ENCODE measurements around the gene PIGU.
A peak's percentile ranks its signal among the peaks of the same experiment; 100 is the strongest.
"Not testable (repeated sequence)": the region's sequence is repeated elsewhere in the genome, so short reads cannot be mapped to it uniquely, and the experiment has no call there.

The PIGU gene

DNA sequence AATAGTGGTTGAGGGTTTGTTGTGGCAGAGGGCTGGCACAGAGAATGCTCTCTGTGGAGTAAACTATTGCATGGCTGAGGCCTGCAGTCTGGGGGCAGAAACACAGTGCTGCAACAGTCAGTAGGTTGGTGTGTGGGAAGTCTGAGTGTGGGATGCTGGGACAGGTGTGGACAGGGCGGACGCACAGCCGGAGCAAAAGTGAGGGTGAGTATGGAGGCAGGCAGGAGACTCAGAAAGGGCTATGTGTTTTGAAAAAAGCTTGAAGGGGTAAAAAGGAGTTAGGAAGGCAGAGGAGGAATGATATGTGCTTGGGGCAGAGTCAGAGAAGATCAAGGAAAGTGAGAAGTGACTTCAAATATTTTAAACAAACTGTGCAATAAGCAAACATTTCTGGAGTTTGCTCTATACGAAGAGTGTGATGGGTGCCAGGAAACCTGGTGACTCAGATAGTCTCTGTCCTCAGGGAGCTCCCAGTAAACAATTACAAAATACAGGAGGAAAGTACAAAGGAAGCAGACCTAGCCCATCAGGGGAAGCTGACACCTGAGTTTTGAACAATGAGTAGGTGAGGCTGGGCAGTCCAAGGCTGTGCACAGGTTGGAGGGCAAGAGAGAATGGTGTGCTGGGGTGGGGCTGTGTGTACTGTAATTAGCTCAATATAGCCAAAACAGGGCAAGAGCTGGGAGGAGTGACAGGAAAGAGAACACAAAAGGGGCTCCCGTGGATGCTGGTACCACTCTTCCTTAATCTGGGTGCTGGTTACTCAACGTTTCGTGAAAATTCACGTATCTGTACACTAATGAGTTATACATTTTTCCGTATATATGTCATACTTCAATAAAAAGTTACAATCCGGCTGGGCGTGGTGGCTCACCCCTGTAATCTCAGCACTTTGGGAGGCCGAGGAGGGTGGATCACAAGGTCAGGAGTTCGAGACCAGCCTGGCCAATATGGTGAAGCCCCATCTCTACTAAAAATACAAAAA, 55.2 kb downstream of the PIGU start:
- no peak for DNase-seq

DNA sequence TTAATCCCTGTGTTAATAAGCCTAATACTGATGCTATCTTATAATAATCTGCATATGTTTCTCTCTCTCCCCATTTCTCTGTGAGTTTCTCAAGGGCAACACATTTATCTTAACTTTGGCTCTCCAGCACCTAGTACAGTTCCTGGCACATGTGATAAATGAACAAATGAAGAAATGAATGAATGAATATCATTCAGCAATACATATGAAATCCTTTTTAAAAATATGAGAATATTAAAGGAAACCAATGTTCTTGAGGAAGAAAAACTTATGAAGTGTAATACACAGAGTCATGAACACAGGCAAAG, 55.9 kb downstream of the PIGU start:
- DNase-seq: no peak

DNA sequence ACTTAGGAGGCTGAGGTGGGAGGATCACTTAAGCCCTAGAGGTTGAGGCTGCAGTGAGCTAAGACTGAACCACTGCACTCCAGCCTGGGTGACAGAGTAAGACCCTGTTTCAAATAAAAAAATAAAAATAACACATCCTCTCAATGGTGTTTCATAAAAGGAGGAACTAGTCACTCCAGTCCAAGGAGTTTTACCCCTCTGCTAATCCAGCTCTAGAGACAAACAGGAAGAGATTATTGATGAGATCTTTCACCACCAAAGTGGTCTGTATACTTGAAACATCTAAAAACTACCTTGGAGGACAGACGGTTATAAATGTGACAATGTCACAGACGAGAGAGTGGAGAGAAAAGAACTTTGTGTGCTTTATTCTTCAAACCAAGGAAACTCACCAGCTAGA, 58.2 kb downstream of the PIGU start:
- DNase-seq: no peak

DNA sequence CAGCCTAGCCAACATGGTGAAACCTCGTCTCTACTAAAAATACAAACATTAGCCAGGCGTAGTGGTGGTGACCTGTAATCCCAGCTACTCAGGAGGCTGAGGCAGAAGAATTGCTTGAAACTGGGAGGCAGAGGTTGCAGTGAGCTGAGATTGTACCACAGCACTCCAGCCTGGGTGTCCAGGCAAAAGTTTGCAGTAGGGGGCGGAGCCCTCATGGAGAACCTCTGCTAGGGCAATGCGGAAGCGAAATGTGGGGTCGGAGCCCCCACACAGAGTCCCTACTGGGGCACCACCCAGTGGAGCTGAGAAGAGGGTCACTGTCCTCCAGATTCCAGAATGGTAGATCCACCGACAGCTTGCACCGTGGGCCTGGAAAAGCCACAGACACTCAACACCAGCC, 60.0 kb downstream of the PIGU start:
- DNase-seq: not testable (repeated sequence)

DNA sequence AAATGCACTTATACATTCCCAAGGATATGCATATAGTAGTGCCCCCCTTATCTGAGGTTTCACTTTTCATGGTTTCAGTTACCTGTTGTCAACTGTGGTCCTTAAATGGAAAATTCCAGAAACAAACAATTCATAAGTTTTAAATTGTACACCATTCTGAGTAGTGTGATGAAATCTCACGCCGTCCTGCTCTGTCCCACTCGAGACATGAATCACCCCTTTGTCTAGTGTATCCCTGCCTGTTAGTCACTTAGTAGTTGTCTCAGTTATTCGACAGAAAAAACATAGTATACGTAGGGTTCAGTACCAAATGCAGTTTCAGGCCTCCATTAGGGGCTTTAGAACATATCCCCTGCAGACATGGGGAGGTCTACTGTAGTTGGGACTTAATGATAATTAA, 61.4 kb downstream of the PIGU start:
- DNase-seq: peak in 2 of 14 donors; percentile 13 to 70

DNA sequence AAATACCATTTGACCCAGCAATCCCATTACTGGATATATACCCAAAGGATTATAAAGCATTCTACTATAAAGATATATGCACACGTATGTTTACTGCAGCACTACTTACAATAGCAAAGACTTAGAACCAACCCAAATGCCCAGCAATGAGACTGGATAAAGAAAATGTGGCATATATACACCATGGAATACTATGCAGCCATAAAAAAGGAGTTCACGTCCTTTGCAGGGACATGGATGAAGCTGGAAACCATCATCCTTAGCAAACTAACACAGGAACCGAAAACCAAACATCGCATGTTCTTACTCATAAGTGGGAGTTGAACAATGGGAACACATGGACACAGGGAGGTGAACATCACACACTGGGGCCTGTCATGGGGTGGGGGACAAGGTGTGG, 64.9 kb downstream of the PIGU start:
- DNase-seq: not testable (repeated sequence)

DNA sequence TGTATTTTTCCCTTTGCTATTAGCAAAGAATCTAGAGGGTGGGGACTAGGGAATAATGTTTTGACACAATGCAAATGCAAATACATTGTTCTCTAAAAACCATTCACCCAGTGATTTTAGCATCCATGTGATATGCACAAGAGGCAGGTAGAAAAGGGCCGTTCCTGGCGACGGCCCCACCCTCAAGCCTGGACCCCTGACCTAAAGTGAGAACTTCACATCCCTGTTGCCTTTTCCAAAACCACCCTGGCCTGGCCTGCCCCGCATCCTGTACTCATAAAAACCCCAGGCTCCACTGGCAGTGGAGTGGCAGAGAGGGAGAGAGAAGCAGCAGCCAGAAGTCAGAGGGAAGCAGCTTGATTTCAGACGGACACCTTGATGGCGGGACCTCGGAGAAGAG, 69.8 kb downstream of the PIGU start:
- DNase-seq: no peak

DNA sequence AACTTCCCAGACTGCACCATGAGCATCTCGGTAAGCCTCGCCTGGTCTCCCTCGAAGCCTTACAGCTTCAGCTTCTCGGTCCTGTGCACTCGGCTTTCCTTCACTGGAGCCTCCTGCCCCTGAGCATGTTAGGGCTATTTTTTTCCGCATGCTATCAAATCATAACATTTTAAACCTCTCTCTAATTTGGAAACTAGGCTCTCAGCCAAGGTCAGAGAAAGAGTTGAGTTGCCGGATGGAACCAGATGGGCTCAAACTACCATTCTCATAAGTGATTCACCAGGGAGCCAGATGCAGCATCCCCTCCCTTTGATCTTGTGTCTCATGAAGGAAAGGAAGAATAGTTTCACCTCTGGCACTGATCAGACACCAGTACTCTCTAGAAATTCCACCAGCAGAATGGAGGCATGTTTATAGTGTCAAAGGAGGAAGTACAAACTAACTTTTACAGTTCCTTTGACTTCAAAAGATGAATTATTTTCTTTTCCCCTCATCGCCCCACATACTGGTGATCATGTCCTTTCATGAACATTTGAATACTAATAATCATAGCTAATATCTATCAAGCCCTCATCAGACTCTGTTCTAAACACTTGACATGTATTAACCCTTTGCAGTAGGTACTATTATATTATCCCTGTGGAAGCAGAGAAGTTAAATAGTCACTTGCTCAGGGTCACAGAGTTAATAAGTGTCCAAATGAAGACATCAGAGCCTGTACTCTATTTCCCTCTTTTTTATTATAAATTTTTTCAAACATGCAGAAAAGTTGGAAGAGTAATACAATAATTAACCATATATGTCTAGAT, 71.7 kb downstream of the PIGU start:
- DNase-seq: no peak

DNA sequence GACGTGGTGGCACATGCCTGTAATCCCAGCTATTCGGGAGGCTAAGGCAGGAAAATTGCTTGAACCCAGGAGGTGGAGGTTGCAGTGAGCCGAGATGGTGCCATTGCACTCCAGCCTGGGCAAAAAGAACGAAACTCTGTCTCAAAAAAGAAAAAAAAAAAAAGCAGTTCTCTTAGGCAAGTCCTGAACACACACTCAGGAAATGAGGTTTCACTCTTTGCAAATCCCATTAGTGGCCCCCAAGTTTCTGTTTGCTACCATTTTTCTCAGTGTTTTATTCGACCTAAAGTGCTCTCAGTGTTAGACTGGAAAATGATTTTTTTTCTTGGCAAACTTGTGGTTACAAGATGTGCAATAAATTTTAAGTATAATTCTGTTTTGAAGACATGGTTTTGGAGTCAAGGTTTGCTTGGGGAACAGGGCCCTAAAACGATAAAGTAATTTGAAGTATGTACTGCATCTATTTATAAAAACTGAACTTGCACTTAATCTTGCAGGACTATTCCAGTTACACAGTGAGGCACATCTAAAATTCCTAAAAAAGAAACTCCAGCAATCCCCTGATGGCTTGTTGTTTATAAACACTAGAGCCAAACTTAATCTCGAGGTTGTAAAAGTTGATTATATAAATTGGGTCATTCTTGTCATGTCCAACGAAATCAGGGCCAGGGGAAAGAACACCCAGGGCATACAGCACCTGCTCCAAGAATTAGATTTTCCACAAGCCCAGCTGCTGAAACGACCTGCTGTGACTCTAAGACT, 75.8 kb downstream of the PIGU start:
- DNase-seq: no peak

DNA sequence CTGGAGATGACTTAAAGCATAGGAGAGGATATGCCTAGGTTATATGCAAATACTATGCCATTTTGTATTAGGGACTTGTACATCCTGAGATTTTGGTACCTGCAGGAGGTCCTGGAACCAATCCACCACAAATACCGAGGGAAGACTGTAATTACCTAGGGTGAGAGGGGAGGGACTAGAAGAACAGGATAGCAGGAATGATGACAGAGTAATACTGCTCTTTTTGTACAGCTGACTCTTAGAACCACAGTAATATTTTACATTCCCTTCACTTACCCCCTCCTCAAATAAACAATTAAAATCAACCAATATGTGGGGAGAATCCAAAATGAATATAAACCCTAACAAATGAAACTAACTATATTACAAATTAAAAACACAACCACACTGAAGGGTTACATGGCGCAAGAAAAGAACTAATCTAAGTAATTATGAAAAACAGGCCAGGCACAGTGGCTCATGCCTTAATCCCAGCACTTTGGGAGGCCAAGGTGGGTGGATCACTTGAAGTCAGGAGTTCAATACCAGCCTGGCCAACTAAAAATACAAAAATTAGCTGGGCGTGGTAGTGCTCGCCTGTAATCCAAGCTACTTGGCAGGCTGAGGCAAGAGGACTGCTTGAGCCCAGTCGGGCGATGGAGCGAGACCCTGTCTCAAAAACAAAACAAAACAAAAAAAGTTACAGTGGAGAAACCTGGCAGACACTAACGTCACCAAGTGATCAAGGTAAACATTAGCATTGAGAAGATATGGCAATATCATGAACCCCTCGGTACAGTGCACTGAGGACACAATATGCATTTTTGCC, 81.3 kb downstream of the PIGU start:
- DNase-seq: no peak

DNA sequence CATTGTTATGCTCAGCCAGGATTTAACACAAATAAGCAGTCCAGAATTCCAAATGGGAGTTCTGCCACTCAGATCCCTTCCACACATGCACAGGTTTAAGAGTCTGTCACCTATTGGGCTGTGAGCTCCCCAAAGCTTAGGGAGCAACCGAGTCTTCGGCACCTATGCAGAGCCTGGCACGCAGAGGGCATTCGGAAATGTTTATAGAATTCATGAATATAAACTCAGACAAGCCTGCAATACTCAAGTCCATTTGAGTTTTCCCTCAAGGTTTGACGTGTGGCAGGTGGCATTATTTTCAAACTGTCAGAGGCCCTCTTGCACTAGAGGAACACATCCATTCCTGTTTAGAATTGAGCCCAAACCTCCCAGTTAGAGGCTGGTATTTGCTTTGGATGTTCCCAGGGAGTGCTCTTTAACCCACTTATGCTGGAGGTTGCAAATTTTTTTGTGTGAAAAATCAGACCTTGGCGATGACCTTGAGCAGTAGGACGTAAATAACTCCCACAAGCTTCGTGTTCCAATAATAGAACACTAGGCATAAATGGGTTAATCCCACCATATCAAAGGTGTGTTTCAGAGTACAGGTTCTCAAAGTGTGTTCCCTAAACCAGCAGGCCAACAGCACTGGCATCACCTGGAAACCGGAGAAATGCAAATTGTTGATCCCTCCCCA, 90.3 kb downstream of the PIGU start:
- DNase-seq: no peak

DNA sequence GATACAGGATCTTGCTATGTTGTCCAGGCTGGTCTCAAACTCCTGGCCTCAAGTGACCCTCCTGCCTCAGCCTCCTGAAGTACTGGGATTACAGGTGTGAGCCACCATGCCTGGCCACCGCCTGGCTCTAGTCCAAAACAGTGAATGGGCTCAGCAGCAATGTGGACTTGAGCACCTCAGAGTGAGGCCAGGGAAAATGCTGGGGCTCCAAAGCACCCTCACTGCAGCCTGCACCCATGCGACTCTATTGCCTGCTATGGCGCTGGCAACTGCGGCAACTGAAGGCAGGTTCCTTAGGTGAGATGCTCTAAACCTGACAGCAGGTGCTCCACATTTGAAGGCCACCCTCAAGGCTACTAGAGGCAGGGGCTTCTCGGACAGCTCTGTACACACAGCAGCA, 91.9 kb downstream of the PIGU start:
- DNase-seq: no peak

DNA sequence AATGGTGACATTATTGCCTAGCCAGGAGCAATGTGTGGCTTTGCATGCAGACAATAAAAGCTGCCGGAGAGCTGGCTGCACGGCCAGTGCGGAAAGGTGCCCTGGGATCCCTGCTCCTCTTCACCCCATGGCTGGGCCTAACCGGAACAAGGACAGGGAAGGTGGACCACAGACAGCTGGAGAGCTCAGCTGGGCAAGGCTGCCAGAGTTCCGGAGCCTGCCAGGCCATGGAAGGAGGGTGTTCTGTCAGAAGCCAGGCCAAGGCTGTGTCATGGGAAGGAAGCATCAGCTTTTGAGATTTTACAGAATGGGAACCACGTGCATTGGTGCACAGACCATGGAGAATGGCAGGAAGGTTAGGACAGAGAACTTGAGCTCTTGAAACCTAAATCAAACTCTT, 93.3 kb downstream of the PIGU start:
- peak in 1 of 14 donors; percentile 21 for DNase-seq

DNA sequence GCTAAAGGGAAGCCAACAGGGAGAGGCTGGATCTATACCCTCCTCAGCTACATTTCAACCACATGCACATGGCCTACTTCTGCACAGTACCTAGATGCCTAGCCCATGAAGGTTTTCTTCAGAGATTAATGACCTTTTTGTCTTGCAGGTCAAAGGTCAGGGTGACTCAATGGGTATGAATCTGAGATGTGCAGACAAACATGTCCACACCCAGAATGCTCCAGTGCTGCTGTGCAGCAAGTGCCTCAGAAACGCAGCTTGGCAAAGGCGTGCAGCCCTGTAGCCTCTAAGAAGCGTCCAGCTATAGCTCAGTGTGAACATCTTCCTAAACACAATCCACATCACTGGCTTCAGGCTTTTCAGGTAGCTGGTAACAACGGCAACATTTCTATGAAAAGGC, 94.0 kb downstream of the PIGU start:
- DNase-seq: no peak

DNA sequence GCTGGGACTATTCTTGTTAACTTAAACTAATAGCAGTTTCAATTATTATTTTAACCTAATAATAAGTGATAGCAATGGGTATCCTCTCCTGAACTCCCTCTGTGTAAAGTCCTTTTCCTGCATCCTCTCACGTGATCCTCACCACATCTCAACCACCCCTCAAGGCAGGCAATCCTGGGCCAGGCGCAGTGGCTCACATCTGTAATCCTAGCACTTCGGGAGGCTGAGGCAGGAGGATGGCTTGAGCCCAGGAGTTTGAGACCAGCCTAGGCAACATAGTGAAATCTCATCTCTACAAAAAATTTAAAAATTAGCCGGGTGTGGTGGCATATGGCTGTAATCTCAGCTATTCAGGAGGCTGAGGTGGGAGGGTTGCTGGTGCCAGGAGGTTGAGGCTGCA, 94.7 kb downstream of the PIGU start:
- peak in 1 of 14 donors; percentile 35 for DNase-seq

DNA sequence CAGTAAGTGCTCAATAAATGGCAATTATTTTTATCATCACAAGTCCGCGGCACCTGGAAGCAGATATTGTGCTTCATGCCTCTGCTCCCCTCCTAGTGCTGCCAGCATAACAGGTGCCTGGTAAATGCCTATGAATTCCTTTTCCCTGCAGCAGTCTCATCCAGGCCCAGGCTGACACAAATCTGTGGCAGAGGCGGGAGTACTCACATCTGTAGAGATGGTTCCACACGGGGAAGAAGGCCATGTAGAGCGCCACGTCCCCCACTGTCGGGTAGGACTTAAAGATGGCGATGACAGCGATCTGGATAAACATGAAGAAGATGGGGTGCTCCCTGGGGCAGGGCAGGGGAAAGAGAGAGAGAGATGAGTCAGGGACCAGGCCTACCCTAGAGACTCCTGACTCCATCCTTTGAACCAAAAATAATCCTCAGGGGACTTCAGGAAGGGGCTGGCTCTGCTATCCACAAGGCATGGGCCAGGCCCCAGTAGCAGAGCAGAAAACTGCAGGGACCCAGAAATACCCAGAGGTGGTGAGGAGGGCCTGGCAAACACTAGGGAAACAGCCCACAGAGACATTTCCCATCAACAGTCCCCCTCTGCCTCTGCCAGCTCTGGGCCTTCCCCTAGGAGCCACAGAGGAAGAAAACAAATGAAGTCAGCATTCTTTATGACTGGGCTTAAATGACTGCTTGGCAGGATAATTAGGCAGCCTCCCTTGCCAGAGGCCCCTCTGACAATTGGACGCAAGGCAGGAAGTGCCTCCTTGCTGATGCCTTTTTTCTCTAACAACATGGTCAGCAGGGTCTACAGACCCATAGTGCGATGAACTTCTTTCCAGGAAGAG, 95.3 kb downstream of the PIGU start:
- peak in 9 of 14 donors; percentile 5 to 81 (median 35) for DNase-seq

DNA sequence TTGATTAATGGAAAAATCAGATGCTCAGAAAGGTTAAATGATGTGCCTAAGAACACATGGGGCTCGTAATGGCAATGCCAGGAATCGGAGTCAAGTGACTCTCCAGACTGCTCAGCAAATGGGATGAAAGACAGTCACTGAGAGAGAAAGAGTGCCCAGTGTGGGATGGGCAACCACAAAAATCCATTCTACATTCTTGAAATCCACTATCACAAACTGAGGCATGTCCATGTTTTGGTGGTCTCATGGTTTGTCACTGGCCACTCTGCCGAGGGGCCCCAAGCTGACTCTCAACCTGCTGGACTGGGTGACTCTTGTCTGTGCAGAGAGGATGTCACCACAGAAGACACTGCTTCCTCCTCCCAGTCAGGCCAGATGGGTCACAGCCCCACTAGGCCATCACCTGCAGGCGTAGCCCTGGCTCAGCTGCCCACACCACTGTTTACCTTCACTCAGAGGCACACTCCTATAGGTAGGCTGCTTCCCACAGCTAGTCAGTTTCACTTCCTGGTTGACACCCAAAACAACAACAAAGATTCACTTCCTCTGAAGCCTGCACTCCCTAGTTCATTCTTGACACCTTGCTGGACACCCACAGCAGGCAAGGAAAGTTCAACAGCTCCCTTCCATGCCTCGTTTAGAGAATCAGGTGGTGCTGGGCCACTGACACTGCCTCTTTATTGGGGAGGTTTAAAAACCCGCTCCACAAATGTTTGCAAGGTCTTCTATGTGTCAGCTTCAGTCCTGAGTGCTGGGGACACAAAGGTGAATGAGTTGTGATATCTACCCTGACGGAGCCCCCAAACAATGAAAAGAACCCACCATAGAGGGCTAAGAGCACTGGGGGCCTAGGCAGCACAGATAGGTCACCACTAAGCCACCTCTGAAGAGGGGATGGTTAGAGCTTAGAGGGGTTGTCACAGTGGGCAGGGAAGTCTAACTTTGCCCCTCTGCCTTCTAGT, 96.6 kb downstream of the PIGU start:
- peak in 1 of 14 donors; percentile 16 for DNase-seq

DNA sequence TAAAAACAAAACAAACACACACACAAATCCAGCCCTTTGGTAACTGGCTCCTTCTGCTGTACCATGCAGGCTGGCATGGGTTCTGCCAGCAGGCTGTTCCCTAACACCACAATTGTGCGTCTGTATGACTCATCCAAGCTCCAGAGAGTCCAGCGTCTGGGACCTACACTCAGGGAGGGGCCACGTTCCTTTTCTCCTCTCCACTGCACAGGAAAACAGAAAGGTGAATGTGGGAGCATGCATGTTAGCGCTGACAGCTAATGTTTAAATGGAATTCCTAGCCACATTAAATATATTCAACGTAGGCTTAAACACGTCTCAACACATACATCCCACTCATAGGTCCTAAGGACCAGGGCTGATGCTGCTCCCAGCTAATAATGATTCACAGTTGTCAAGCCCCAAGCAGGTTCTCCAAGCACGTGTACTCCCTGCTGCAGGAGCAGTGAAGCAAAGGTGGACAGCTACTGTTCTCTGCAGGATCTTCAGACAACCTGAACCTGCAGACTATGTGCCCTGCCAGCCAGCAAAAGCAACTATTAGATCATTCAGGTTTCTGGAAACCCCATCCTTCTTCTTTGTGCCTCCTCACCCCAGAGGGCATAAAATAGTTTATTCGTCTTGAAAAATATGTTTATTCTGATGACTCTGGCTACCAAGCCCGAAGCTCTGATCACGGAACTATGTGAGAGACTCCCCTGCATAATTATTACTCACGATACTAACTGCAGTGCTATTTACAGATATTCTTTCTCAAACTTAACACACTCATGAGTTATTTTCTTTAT, 97.5 kb downstream of the PIGU start:
- peak in 12 of 14 donors; percentile 30 to 92 (median 62) for DNase-seq
